ENCODE results near the gene LRRC45.

- no peak for TF ChIP-seq CTCF (IDR thresholded peaks at IDR 0.05)
- TF ChIP-seq POLR2A (IDR thresholded peaks at IDR 0.05), result no peak
Measured at GRCh38 chr17:81980122-81980521, 43.0 kb upstream of the LRRC45 start.

All from uterus (tissue), 2 donors.